Ammon's horn (tissue), 1 donor: Measurements from ENCODE around the gene WDFY4.
A peak's percentile ranks its signal among the peaks of the same experiment; 100 is the strongest.

Experiments
- DNase-seq: peaks from one replicate; pipeline ENCODE4 v3.0.0-alpha.2; 2016; ENCODE audit warnings: low spot score

The WDFY4 gene

GRCh38 chr10:48744587-48744986, 59.9 kb downstream of the WDFY4 start:
- DNase-seq: no peak

DNA sequence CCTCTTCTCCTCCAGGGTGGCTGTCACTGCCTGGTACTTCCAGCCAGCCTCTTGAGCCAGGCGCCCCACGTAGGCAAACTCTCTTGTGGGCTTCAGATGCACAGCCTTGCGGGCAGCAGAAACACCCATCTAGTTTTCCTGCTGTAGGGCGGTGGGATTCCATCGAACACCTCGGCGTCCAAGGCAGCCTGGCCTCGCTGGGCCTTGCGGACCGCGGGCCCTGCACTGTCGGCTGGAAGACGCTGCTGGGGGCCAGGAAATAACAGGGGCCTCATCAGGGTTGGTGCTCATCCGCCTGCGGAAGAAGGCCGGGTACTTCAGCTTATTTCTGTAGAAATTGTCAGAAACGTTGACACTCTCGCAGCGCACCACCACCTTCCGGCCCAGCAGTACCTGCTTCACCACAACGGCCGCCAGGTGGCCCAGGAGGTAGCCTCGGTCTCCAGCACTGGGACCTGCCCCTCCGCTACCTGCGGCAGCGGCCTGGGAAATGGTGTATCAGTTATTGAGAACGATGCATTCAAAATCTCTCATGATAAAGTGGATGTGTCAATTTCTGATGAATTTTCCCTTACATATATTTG, 61.1 kb downstream of the WDFY4 start:
- no peak for DNase-seq

GRCh38 chr10:48748573-48748972, 63.9 kb downstream of the WDFY4 start:
- peak; percentile 15 for DNase-seq

GRCh38 chr10:48749254-48749787, 64.6 kb downstream of the WDFY4 start:
- DNase-seq: no peak

GRCh38 chr10:48750019-48750418, 65.3 kb downstream of the WDFY4 start:
- no peak for DNase-seq

DNA sequence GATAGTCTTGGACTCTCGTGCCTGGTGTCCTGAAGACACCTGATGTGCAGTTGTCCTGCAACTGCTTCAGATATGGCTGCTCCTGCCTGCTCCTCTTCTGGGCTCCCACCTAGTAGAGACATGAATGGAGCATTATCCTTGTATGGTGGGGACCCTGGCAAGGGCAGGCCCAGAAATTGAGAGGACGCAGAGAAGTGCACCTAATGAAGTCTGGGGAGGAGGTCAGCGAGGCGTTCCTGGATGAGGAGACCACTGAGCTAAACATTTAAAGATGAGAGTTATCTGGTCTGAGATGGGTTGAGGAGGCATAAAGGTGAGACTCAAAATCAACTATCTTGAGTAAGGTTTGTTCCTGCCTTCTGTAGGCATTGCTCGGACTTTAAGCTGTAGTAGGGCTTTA, 66.3 kb downstream of the WDFY4 start:
- DNase-seq: no peak

DNA sequence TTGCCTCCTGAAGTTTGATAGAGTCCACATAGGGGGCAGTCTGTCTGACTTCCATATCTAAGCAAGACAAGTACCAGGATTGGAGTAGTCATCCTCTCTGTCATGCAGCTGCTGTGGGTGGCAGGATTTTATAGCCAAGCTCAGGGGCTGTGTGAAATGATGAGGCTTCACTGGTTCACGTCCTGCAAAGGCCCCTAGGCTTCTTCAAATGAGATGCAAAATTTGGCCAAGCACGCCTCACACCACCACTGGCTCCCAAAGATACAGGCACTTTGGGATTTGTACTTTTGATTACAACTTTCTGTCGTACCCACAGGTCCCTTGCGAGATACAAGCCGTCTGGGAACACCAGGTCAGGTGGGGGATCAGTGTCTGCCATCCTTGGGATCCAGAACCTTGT, 67.1 kb downstream of the WDFY4 start:
- no peak for DNase-seq

- no peak for DNase-seq
Observed at GRCh38 chr10:48758411-48758810, 73.7 kb downstream of the WDFY4 start.

DNA sequence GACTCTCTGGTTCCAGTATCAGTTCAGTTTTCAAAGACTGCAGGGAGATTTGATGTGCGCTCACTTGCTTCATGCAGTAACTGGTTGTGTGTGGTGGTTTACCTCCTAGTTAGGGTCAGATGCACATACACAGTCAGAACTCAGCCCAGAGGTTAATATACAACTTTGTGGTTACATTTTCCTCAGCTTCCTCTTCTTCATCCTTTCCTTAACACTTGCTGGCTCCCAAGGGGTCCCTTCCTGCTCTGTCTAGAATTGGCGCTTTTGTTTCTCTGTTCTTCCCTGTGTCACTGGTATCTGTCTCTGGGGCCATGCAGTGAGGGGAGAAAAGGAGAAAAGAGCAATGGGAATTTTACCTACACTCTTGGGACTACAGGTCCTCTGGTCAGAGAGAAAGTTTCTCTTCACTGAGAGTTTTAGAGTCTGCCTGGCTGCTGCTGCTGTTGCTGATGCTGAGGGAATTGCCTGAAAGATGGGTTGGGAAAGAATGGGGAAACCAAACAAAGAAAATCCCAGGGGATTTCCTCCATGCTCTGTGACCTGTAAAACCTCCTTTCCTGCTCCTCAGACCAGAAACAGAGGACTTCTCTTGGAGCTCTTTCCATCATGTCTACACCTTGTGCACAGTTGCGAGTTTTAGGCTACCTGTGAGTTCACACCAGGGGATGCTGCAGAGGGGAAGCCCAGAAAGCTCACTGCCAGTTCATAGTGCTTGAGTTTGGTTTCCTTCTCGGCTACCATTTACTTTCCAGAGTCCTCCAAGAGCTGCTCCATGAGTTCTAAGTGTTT, 74.6 kb downstream of the WDFY4 start:
- no peak for DNase-seq

- DNase-seq: no peak
Observed at GRCh38 chr10:48760983-48761382, 76.3 kb downstream of the WDFY4 start.

DNA sequence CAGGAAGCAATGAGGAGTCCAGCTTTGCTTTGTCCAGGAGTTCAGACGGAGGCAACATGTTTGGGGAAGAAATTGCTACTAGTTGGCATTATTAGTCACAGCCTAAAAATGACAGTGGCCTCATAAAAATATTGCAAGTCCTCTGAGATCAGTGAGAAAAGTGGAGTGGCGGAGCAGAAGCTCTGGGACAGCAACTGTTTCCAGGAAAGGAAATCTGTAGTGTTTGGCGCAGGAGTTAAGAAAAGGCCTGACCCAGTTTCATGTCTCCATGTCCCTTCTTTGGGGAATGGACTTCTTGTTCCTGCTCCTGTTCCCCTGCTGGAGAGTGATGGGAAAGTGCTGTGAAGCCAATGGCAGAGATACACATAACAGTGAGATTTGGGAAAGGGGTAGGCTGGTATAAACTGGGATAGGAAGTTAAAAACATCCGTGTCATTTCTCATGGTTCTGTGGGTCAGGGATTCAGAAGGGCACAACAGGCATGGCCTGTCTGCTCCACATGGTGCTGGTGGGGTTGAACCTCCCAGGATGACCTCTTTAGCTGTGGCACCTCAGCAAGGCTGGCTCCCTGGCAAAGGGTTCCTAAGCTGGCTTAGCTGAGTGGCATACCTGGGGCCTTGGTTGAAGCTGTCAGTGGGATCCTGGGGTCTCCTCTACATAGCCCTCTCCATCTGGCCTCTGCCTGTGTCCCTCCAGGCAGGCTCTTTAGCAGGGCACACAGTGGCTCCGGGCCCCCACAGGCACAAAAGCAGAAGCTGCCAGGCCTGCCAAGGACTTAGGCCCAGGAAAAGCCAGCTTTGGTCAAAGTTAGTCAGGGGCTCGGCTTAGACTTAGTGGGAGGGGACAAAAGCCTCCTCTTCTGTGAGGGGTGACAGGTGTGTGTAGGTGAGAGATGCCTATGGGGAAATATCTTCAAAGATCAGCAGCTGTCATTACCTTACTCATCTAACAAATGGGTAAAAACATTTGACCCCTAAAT, 77.7 kb downstream of the WDFY4 start:
- no peak for DNase-seq

- no peak for DNase-seq
Observed at GRCh38 chr10:48763403-48763965, 78.8 kb downstream of the WDFY4 start.

GRCh38 chr10:48764486-48764885, 79.8 kb downstream of the WDFY4 start:
- DNase-seq: no peak

- DNase-seq: no peak
Observed at GRCh38 chr10:48765039-48765438, 80.4 kb downstream of the WDFY4 start.

DNA sequence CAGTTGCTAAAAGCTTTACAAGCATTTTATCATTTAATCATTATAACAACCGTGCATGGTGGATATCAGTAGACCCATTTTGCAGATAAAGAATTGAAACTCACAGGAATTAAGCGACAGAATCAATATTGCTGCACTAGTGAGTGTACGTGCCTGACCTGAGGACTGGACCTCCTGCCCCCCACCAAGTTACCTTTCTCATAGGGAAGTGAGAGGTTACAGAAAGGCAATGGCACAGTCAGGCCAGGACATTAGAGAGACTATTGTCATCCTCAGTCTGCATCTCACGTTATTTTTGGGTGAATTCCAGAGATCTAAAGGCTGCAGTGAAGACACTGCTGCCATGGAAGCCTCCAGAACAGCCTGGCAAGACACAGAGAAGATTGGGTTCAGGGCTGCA, 80.9 kb downstream of the WDFY4 start:
- DNase-seq: no peak

- DNase-seq: no peak
Observed at GRCh38 chr10:48767373-48768143, 82.9 kb downstream of the WDFY4 start.

- no peak for DNase-seq
Observed at GRCh38 chr10:48768144-48768766, 83.6 kb downstream of the WDFY4 start.

DNA sequence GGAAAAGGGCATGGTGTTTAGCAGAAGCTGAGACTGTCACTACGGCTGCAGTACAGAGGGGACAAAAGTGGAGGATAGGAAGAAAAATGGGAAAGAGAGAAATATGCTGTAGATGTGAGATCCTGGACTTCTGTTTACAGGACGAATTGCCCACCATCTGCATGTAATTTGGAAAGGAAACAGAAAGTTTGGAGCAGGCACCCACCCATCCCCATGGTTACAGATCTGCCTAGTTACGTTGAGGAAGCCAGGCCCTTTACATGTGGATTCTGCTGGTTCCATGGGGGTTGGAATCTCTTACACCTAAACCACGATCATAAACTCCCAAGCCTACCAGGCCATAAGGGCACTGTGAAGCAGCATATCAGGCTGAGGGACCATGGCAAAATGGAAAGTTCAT, 84.3 kb downstream of the WDFY4 start:
- no peak for DNase-seq

GRCh38 chr10:48769706-48770435, 85.2 kb downstream of the WDFY4 start:
- no peak for DNase-seq

- DNase-seq: no peak
Observed at GRCh38 chr10:48770561-48771089, 86.0 kb downstream of the WDFY4 start.
